HTR-8/SVneo (cell line): ENCODE measurements around the gene VMAC.

Experiments
- DNase-seq: peaks from one replicate; pipeline ENCODE4 v3.0.0; 2011; ENCODE audit warnings: low spot score, mixed read lengths; ENCODE audit not compliant: insufficient read length
- FAIRE-seq: peaks from 2 replicates; lab custom pipeline; 2011; peaks lifted over from hg19 to GRCh38; lab: Jason Lieb, UNC

The VMAC gene

DNA sequence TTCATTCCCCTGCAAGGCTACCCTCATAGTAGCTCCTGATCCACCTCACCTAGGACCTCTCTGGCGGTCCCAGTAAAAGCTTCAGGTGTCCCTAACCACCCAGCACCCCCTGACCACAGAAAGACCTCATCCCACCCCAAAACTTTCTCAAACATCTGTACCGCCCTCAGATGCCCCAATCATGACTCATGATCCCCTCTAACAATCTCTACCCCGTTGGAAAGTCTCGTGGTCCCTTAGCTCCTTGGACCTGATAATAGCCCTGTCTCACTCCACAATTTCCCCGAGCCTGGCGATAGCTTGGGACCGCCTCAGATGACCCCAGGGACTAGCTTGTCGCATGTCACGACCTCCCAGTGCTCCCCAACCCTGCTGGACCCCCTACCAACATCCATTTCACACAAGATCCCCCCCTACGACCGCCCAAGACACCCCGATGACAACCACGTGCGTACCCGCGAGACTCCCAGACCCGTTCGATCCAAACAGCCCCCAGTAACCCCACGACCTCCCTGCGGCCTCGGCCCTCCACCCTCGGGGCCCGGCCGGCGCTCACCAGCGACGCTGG, 1.5 kb upstream of the VMAC start:
- DNase-seq (no peak), FAIRE-seq (no peak)

DNA sequence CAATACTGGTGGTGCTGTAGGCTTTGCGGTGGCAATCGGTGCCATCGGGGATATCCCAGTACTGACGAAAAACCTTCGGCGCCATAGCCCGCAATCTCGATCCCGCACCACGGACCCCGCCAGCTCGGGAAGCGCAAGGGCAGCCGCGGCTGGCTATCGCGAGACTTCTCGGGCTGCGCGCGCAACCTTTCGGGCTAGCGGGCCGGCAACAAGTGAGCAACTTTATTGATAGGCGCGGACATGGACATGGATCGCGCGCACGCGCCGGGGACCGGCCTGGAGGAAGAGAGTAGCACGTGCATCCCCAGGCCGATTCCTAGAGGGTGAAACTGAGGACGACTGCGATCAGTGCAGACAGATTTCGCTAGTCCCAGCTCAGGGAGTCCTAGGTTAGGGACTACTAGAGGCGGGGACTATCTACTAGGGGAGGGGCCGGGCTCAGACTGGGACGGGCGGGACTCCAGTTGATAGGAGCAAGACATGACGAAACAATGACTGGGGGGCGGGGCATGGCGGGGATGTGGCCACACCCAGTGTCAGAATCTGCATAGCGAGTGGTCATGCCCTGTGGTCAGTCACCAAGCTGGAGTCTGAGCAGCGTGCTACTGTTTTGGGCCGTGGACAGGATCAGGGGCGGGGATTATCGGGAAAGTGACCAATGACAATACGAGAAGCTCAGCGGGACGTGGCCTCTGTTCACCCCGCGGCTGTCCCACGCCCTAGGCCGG, 884 bp upstream of the VMAC start, which contains the start of gene NDUFA11:
TSS of gene NDUFA11 (minus strand) at position 167 of the 728 bp plus-strand sequence. CDS start at position 85, 82 bp downstream.
- FAIRE-seq (no peak), DNase-seq (peak; percentile 86)

DNA sequence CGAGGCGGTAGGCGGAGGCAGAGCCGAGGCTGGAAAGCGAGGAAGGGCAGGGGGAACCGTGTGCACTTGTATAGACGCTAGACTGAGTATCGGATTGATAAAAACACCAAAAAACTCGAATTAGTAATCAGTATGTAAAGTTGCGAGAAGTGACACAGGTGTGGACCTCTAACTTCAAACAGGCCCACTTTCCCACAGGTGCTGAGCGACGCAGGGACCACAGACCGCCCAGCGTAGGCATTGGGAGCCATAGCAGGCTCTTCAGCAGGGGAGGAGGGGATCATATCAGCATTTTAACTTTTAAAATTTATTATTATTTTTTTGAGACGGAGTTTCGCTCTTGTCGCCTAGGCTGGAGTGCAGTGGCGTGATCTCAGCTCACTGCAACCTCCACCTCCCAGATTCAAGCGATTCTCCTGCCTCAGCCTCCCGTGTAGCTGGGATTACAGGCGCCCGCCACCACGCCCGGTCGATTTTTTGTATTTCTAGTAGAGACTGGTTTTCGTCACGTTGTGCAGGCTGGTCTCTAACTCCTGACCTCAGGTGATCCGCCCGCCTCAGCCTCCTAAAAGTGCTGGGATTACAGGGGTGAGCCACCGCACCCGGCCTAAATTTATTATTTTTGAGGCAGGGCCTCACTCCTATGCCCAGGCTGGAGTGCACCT, 574 bp downstream of the VMAC start:
- FAIRE-seq = no peak
- no peak for DNase-seq

DNA sequence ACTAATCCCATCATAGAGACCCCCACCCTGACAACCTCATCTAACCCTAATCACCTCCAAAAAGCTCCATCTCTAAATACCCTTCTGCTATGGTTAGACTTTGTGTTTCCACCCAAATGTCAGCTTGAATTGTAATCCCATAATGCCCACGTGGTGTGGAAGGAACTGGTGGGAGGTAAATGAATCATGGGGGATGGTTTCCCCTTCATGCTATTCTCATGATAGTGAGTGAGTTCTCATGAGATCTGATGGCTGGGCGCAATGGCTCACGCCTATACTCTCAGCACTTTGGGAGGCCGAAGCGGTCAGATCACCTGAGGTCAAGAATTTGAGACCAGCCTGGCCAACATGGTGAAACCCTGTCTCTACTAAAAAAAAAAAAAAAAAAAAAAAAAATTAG, 2.6 kb downstream of the VMAC start:
- DNase-seq (no peak), FAIRE-seq (no peak)

DNA sequence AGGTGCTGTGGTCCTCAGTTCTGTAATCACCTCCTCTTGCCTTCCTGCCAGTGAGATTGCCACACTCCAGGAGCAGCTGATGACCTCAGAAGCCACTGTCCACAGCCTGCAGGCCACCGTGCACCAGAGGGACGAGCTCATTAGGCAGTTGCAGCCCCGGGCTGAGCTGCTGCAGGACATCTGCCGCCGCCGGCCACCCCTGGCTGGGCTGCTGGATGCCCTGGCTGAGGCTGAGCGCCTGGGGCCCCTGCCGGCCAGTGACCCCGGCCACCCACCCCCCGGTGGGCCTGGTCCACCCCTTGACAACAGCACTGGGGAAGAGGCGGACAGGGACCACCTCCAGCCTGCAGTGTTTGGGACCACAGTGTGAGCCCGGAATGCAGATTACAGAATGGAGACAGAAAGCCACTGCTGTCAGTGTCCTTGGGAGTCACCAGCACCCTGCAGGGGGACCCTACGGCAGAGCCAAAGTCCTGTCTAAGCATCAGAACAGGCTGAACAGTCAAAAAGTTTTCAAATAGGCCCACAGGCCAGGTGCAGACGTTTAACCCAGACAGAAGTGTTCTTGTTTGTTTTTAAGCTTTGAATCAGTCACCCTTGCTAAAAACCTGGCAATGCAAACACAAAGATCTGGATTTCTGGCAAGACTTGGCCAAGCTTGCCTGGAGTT, 4.2 kb downstream of the VMAC start:
- FAIRE-seq = no peak
- DNase-seq = no peak

DNA sequence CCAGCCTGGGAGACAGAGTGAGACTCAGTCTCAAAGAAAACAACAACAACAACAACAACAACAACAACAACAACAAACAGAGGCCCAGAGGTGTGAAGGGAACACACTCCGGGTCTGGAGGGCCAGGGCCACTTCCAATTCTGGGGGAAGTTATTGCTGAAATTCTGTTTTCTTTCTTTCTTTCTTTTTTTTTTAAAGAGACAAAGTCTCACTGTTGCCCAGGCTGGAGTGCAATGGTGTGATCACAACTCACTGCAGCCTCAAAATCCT, 5.9 kb downstream of the VMAC start:
- DNase-seq (no peak), FAIRE-seq (no peak)

DNA sequence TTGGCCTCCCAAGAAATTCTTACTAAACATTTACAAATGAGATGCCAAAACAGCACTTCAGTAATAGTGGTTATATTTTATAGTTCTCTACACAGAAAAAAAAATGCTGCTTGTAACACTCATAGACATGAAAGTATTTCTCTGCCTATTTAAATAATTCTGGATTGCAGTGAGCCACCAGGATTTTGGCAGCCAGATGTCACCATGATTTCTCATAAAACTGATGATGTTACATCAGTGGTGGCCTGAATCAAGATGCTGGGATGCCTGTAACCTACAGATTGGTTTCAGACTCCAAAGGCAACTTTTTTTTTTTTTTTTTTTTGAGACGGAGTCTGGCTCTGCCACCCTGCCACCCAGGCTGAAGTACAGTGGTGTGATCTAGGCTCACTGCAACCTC, 6.7 kb downstream of the VMAC start:
- FAIRE-seq (no peak), DNase-seq (no peak)

DNA sequence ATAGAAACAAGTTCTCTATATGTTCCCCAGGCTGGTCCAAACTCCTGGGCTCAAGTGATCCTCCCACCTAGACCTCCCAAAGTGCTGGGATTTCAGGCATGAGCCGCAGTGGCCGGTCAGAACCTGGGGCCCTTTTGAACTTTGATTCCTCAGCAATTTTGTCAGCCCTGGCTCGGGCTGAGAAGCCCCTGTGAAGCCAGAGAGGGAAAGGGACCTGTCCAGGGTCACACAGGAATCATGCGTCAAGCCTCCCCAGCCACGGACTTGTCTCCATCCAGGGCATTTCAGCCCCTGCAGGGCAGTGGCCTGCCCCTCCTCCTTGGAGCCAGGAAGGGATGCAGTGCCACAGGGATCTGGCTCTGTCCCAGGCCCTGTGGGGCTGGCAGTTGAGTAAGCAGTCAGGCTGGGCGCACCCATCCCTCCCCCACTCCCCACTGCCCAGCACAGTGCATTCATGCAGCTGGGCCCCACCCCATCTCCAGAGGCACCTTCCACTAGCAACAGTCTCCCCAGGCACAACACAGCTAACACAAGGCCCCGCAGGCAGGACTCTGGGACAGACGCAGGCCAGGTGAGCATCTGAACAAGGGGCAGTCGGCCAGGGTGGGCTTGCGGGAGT, 9.2 kb downstream of the VMAC start, which contains the start of gene CAPS:
TSS of gene CAPS (plus strand) at position 516 of the 619 bp plus-strand sequence. CDS start 153 bp downstream, outside the sequence.
- DNase-seq (no peak), FAIRE-seq (no peak)

DNA sequence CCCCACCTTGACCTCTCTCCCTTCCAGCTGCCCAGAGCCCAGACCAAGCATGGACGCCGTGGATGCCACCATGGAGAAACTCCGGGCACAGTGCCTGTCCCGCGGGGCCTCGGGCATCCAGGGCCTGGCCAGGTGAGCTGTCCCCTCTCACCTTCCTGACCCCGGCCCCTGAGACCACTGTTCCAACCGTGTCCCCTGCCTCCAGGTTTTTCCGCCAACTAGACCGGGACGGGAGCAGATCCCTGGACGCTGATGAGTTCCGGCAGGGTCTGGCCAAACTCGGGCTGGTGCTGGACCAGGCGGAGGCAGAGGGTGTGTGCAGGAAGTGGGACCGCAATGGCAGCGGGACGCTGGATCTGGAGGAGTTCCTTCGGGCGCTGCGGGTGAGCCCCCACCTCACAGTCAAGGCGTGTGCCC, 9.7 kb downstream of the VMAC start:
- no peak for DNase-seq
- no peak for FAIRE-seq

DNA sequence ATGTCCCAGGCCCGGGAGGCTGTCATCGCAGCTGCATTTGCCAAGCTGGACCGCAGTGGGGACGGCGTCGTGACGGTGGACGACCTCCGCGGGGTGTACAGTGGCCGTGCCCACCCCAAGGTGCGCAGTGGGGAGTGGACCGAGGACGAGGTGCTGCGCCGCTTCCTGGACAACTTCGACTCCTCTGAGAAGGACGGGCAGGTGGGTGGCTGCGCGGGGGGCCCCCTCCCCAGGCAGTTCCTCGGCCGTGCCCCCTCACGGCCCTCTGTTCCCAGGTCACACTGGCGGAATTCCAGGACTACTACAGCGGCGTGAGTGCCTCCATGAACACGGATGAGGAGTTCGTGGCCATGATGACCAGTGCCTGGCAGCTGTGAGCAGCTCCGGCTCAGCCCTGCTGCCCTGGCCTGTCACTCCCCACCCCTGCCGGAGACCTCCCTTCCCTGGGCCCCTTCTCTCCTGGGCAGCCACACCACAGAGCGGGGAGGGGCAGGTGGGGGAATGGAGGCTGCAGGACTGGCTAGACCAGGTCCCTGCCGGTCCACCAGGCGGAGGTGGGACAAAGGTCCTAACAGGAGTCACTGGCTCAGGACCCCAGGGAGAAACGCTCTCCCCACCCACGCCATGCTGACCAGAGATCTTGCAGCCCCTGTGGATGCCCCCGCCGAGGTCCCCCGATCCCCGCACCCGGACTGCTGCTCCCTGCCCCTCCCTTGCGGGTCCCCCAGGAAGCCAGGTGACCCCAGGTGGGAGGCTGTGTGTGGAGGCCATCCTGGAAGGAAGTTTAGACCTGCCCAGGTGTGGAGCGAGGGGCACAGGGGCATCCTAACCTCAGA, 10.5 kb downstream of the VMAC start:
- FAIRE-seq (no peak), DNase-seq (no peak)

DNA sequence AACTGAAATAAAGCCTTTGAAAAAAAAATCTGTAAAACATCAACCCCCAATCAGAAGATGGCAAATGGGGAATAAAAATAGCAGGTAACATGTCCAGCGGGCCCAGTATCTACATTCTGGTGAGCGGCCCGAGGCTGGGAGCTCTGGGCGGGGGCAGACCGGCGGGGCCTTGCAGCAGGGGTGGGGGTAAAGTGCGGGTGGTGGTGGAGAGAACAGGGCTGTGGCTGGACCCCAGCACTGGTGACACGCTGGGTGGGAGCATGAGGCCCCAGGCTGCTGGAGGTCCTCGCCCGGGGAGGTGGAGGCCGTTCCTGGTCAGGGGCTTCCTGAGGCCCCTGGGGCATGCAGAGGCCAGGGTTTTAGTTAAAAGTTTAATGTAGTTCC, 11.1 kb downstream of the VMAC start:
- DNase-seq = no peak
- FAIRE-seq = no peak

DNA sequence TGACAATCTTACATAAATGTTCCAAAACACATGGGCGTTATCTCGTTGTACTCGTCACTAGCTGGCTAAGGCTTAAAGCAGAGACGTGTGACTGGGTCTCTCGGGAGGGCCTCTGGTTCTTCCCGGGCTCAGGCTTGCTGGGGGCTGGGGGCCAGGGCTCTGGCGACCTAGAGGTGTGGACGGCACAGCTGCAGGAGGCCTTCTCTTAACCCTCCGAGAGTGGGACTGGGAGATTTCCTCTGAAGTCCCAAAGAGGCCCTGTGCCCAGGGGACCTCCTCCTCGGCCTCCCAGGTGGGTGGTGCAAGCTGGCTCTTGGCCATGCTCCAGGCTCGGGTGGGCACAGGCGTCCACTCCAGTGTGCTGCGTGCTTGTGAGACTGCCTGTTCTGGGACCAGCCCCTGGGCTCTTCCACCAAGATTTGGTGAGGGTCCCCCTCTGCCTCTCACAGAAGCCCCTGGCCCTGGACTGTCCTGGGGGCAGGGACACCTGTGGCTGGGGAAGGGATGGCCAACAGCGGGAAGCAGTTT, 11.6 kb downstream of the VMAC start:
- no peak for DNase-seq
- no peak for FAIRE-seq

DNA sequence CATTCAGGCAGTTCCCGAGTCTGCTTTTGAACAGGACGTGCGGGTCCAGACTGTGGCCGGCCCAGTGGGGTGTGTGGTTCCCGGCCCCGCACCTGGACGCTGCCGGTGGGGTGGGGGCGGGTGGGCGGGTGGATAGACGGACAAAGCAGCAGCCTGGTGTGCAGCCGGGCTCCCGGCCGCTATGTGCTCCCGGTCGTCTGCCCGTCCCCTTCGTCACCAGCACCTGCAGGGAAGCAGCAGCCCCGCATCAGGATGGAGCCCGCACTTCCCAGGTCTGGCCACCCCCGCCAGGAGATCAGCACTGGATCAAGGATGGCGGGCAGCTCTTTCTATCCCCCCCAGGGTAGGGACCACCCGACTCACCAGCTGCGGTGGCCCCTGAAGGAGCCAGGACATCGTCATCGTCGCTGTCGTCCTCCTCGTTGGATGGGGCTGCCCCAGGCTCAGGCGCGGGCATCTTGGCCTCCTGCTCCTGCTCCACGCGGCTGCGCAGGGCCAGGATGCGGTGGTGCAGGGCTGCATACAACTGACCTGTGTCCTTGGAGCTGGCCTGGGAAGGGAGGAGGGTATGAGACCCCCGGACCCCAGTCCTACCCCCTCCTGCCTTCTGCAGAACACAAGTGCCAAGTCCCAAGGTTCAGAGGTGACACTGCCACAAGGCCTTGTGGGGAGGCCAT, 12.9 kb downstream of the VMAC start:
- DNase-seq = no peak
- FAIRE-seq = no peak

DNA sequence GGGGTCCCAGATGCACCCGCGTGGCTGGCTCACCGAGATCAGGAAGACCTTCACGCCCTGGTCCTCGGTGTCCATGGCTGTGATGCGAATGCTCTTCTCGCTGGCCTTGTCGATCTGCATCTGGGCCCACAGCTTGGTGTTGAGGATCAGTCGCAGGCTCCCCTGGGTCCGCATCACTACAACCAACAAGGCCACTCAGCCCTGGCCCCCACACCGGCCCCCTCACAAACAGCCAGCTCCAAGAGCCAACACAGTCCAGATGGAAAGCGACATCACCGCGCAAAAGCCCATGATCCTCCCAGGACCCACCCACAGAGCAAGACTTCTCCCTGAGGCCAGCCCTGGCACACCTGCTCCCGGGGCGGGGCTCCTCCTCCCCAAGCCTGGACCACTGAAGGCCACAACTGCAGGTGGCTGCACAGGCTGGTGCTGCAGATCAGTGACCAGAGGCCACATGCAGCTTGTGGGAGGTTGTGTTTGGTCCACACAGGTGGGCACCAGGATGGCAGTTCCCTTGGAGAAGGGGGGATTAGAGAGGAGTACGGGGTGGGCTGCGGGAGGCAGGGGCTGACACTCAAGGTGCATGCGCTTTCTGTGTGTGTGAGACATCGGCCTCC, 13.9 kb downstream of the VMAC start:
- DNase-seq (no peak), FAIRE-seq (no peak)

DNA sequence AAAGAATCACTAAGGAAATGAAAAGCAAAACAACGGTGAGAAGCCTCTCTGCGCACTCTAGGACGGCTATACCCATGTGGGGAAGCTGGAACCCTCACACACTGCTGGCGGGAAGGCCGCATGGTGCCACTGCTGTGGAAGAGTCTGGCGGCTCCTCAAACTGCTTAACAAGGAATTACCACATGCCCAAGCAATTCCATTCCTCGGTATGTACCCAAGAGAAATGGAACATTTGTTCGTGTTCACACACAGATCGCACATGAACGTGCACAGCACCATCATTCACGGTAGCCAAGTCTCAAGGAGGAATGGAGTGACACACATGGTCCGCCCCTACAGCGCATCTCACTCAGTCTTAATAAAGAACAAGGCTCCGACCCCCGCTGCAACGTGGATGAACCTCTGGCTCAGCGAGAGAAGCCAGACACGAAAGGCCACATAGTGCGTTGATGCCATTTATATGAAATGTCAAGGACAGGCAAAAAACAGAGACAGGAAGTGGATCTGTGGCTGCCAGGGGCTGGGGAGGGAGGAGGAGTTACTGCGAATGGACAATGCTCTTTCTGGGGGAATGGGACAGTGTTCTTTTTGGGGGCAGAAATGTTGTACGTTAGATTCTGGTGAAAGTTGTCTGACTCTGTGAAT, 17.0 kb downstream of the VMAC start:
- FAIRE-seq = no peak
- DNase-seq = no peak

DNA sequence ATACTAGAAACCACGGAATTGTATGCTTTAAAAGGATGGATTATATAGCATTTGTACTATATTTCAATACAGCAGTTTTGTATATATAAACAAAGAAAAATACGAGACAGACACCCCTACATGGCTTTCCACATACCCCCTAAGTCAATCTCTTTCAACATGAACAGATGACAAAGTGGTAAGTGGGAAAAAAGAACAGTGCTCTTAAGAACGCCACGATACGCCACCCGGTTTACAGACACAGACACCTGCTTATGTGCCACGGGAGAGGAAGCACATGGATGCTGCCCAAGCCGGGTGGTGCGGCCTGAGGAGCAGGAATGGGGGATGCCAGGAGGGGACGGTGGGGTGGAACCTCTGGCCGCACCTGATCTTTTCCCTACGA, 17.5 kb downstream of the VMAC start:
- FAIRE-seq = no peak
- no peak for DNase-seq

DNA sequence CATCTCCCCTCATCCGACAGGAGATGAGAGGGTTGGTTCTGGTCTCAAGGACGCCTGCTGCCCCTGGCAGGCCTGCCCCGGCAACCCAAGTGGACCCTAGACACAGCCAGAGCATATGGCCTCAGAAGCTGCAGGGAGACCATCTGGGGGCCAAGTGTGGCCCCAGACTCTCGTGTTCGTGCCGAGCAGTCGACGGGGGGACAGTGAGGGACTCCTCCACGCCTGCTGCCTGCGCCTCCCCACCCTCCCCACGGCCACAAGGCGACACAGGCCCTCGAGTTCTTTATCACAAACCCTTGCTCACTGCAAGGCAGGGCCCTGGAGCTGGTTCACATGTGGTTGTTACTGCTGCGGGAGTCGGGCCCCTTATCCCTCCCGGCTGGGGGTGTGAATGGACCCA, 18.7 kb downstream of the VMAC start:
- DNase-seq (no peak), FAIRE-seq (no peak)

DNA sequence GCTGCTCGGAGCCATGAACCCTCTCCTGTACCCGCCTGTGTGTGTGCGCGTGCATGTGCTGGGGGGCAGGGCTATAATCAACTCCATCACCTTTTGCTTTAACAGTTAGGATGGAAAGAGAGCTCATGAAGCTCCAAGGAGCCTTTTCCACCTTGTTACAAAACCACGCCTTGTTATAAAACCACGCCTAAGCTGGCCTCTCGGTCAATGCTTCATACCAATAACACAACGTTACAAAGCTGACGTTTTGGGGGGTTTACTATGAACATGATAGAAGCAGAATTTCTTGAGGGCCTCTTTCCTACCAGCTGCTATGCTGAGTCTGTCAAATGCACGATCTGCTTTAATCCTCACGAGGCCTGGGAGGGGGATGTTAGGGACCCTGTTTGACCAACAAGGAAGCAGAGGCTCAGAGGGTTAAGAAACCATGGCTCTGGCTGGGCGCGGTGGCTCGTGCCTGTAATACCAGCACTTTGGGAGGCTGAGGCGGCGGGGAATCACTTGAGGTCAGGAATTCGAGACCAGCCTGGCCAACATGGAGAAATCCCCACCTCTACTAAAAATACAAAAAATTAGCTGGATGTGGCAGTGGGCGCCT, 21.3 kb downstream of the VMAC start:
- no peak for DNase-seq
- no peak for FAIRE-seq
